ENCODE measurements around the gene PTPRO. TPM values are rescaled to one million over a fixed set of nuclear protein-coding genes. Genes with fewer than 3 reads are reported as not detected.

The PTPRO gene
- total and polyA plus RNA-seq, 10 of the 15 experiments (the other 5 are each of a cell fraction or from before 2014, with no cell fraction given): 1.2 to 5.3 (median 3.5) TPM

DNA sequence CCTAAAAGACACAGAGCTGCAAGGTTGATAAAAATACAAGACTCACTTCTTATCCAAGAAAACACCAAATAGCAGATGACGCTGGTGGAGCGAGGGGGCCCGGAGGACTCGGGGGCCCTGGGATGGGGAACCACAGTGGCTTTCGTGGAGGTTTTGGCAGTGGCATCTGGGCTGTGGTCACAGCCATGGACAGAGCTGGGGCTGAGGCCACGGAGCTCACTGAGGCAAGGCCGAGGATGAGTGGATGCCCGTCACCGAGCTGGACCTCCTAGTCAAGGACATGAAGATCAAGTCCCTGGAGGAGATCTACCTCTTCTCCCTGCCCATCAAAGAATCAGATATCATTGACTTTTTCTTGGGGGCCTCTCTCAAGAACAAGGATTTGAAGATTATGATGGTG is 117.2 kb downstream of the PTPRO start:
- Histone ChIP-seq H3K27me3 (replicated peaks in 1 of 2; ENCODE audit: control insufficient read depth in 2 of 2, insufficient read depth in 2 of 2, low read length in 1 of 2) (no peaks in the 10 kb centered on the region), H3K9me3 (replicated peaks; ENCODE audit: control insufficient read depth, insufficient read depth, low read length) (no peaks in the 10 kb centered on the region), H3K36me3 (ENCODE audit: control insufficient read depth in 2 of 2, insufficient read depth in 2 of 2, low read length in 1 of 2) (no peaks in the 10 kb centered on the region), H3K4me2 (ENCODE audit: control insufficient read depth, insufficient read depth) (no peak overlapping the region), H4K20me1 (ENCODE audit: control insufficient read depth, insufficient read depth) (no peaks in the 10 kb centered on the region), H3K4me3 (no peak overlapping the region), H3K27ac (ENCODE audit: control insufficient read depth, insufficient read depth) (no peak overlapping the region), H3K9ac (ENCODE audit: control insufficient read depth, insufficient read depth, low read length) (no peak overlapping the region), H3K4me1 (ENCODE audit: control insufficient read depth, insufficient read depth, low read length) (no peaks in the 10 kb centered on the region), H3K79me2 (ENCODE audit: control insufficient read depth, insufficient read depth, low read length) (no peaks in the 10 kb centered on the region), H2AFZ (ENCODE audit: control insufficient read depth, low read depth, low read length) (no peak overlapping the region)
- in situ Hi-C loops (cut with MboI): no loop called here
- TF ChIP-seq HDAC6 (IDR thresholded peaks at IDR 0.05; ENCODE audit: unreplicated experiment): no peak
- TF ChIP-seq, protein P1, sequence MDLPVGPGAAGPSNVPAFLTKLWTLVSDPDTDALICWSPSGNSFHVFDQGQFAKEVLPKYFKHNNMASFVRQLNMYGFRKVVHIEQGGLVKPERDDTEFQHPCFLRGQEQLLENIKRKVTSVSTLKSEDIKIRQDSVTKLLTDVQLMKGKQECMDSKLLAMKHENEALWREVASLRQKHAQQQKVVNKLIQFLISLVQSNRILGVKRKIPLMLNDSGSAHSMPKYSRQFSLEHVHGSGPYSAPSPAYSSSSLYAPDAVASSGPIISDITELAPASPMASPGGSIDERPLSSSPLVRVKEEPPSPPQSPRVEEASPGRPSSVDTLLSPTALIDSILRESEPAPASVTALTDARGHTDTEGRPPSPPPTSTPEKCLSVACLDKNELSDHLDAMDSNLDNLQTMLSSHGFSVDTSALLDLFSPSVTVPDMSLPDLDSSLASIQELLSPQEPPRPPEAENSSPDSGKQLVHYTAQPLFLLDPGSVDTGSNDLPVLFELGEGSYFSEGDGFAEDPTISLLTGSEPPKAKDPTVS (IDR thresholded peaks at IDR 0.05; ENCODE audit: low read depth, low read length): no peak
- no peak for TF ChIP-seq RAD21 (IDR thresholded peaks at IDR 0.05; ENCODE audit: insufficient read depth, low read depth, low read length)
- TF ChIP-seq TCF7 (IDR thresholded peaks at IDR 0.05; ENCODE audit: borderline replicate concordance): no peak
- TF ChIP-seq FOXK2 (IDR thresholded peaks at IDR 0.05): no peak
- no peak for TF ChIP-seq NFXL1 (IDR thresholded peaks at IDR 0.05; ENCODE audit: borderline replicate concordance)
- TF ChIP-seq JUND (IDR thresholded peaks at IDR 0.05; ENCODE audit: low read depth, low read length): no peak
- TF ChIP-seq, protein P2, sequence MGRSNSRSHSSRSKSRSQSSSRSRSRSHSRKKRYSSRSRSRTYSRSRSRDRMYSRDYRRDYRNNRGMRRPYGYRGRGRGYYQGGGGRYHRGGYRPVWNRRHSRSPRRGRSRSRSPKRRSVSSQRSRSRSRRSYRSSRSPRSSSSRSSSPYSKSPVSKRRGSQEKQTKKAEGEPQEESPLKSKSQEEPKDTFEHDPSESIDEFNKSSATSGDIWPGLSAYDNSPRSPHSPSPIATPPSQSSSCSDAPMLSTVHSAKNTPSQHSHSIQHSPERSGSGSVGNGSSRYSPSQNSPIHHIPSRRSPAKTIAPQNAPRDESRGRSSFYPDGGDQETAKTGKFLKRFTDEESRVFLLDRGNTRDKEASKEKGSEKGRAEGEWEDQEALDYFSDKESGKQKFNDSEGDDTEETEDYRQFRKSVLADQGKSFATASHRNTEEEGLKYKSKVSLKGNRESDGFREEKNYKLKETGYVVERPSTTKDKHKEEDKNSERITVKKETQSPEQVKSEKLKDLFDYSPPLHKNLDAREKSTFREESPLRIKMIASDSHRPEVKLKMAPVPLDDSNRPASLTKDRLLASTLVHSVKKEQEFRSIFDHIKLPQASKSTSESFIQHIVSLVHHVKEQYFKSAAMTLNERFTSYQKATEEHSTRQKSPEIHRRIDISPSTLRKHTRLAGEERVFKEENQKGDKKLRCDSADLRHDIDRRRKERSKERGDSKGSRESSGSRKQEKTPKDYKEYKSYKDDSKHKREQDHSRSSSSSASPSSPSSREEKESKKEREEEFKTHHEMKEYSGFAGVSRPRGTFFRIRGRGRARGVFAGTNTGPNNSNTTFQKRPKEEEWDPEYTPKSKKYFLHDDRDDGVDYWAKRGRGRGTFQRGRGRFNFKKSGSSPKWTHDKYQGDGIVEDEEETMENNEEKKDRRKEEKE (IDR thresholded peaks at IDR 0.05): no peak
- no peak for TF ChIP-seq NBN (IDR thresholded peaks at IDR 0.05)
- TF ChIP-seq SMAD1 (IDR thresholded peaks at IDR 0.05; ENCODE audit: low read depth, partially characterized antibody): no peak
- no peak for TF ChIP-seq IKZF1 (conservative IDR thresholded peaks at IDR 0.05)
- TF ChIP-seq STAT3 (IDR thresholded peaks at IDR 0.05; ENCODE audit: low read depth, low read length): no peak
- TF ChIP-seq SP1 (IDR thresholded peaks at IDR 0.05; ENCODE audit: low read depth, low read length): no peak
- ATAC-seq (no peak), FAIRE-seq (no peak), DNase-seq (ENCODE audit: low read depth, low spot score) (no peak)
- 54% methylated on average over 9 of the region's 9 CpGs for WGBS (ENCODE audit: insufficient coverage, insufficient replicate concordance, low lambda C conversion rate, missing lambda C conversion rate)
- POLR2A ChIA-PET: no interaction called here
- RAD21 ChIA-PET (ENCODE audit: unreplicated experiment): no interaction called here
- intact Hi-C loops (cut with micrococcal nuclease; ENCODE audit: unreplicated experiment): no loop called here
- BruUV-seq (replicated peaks): no TSS peak
- CTCF ChIA-PET: no interaction called here
- SMC1A ChIA-PET (ENCODE audit: uncharacterized antibody, unreplicated experiment): no interaction called here

Measured in GM12878 (cell line).